DOHH2 (cell line): Measurements from ENCODE around the gene TP63.

Experiments used
- H3F3A ChIP-seq: fragments of 200-600 bp; sonication (generic), shearing (Covaris generic); 2 replicates; pipeline ENCODE4 v1.6.0; 2016; ENCODE audit warnings: antibody characterized with exemption, mild to moderate bottlenecking; ENCODE audit not compliant: control insufficient read depth, insufficient read depth
- H3K27ac ChIP-seq: fragments of 200-600 bp; sonication (generic); 2 replicates; pipeline ENCODE4 v1.5.1; 2014; ENCODE audit warnings: low read depth, mild to moderate bottlenecking, low read length, moderate library complexity
- H3K27me3 ChIP-seq: fragments of 200-600 bp; sonication (generic); 2 replicates; pipeline ENCODE4 v1.6.1; 2014; ENCODE audit warnings: mild to moderate bottlenecking, low read length, mixed read lengths; ENCODE audit not compliant: control insufficient read depth
- H3K36me3 ChIP-seq: fragments of 200-600 bp; sonication (generic); 2 replicates; pipeline ENCODE4 v1.6.1; 2014; ENCODE audit warnings: mild to moderate bottlenecking, low read length, moderate library complexity, mixed read lengths; ENCODE audit not compliant: control insufficient read depth
- H3K4me1 ChIP-seq: fragments of 200-600 bp; sonication (generic); 2 replicates; pipeline ENCODE4 v1.6.1; 2014; ENCODE audit warnings: mild to moderate bottlenecking, low read length, mixed read lengths; ENCODE audit not compliant: control insufficient read depth
- H3K4me2 ChIP-seq: fragments of 200-600 bp; sonication (generic); 2 replicates; pipeline ENCODE4 v1.6.0; 2014; ENCODE audit warnings: mild to moderate bottlenecking, low read length, moderate library complexity
- H3K4me3 ChIP-seq: fragments of 200-600 bp; sonication (generic); 2 replicates; pipeline ENCODE4 v1.5.1; 2014; ENCODE audit warnings: mild to moderate bottlenecking, low read length, mixed read lengths
- H3K79me2 ChIP-seq: fragments of 200-600 bp; sonication (generic); 2 replicates; pipeline ENCODE4 v1.6.1; 2014; ENCODE audit warnings: mild to moderate bottlenecking, low read length, mixed read lengths; ENCODE audit not compliant: control insufficient read depth
- H3K9me2 ChIP-seq: fragments of 200-600 bp; sonication (generic); replicated peaks from 2 replicates; pipeline ENCODE4 v1.6.1; 2014; ENCODE audit warnings: mild to moderate bottlenecking, low read length, mixed read lengths; ENCODE audit not compliant: control insufficient read depth
- H3K9me3 ChIP-seq: fragments of 200-600 bp; sonication (generic); 2 replicates; pipeline ENCODE4 v1.6.1; 2014; ENCODE audit warnings: antibody characterized with exemption, low read length, mixed read lengths; ENCODE audit not compliant: control insufficient read depth, insufficient read depth
- H4K20me1 ChIP-seq: fragments of 200-600 bp; sonication (generic); 2 replicates; pipeline ENCODE4 v1.6.0; 2014; ENCODE audit warnings: low read depth, mild to moderate bottlenecking, antibody characterized with exemption, low read length, moderate library complexity; ENCODE audit not compliant: control insufficient read depth, insufficient read depth
- EZH2phosphoT487 ChIP-seq: fragments of 200-600 bp; sonication (generic); IDR thresholded peaks from 2 replicates; pipeline ENCODE4 v1.6.1; 2017; ENCODE audit warnings: borderline replicate concordance, mild to moderate bottlenecking, antibody characterized with exemption, low read length, moderate library complexity, mixed read lengths
- TF ChIP-seq, protein P1 (sequence below): fragments of 200-600 bp; sonication (generic); IDR thresholded peaks from one replicate; pipeline ENCODE4 v1.5.1; 2014; ENCODE audit warnings: antibody characterized with exemption, mild to moderate bottlenecking, low read depth, low read length; ENCODE audit not compliant: poor library complexity, severe bottlenecking

TP63 gene

DNA sequence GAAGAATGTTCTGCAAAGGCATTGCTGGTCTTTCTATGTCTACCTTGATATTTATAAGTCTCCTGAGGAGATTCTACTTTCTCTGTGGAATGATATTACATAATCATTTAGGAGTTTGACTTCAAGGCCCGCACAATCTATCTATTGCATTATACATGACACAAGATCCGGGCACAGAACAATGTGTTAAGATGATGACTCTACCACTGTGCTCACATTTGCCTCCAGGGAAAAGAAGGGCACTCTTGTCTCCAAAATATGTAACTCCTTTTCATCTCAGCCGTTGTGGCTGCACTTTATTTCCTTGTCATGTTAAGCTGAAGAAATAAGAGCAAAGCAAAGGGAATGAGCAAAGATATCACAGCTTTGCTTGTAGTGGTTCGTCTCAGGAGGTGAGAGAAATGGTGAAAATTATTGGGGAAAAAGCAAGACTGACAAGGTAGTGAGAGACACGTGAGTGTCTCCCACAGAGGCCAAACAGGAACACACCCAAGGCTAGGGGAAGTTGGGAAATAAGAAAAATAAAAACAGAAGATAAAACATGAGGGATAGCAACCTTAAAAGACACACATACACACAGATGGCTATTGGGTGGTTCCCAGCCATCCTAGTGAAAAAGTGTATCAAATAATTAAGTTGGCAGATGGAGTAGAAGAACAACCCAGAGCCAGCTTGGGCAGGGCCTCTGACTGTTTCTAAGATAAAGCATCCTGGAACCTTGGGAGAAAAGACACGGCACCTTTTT lies 305.2 kb downstream of the TP63 start:
- H3K4me3 ChIP-seq = no peak overlapping the region
- H3K36me3 ChIP-seq = no peaks in the 10 kb centered on the region
- no peaks in the 10 kb centered on the region for H3K79me2 ChIP-seq
- no peak overlapping the region for H3K4me2 ChIP-seq
- no peak overlapping the region for H3K27ac ChIP-seq
- H3K9me2 ChIP-seq = no peaks in the 10 kb centered on the region
- H3K27me3 ChIP-seq = no peaks in the 10 kb centered on the region
- TF ChIP-seq, protein P1, sequence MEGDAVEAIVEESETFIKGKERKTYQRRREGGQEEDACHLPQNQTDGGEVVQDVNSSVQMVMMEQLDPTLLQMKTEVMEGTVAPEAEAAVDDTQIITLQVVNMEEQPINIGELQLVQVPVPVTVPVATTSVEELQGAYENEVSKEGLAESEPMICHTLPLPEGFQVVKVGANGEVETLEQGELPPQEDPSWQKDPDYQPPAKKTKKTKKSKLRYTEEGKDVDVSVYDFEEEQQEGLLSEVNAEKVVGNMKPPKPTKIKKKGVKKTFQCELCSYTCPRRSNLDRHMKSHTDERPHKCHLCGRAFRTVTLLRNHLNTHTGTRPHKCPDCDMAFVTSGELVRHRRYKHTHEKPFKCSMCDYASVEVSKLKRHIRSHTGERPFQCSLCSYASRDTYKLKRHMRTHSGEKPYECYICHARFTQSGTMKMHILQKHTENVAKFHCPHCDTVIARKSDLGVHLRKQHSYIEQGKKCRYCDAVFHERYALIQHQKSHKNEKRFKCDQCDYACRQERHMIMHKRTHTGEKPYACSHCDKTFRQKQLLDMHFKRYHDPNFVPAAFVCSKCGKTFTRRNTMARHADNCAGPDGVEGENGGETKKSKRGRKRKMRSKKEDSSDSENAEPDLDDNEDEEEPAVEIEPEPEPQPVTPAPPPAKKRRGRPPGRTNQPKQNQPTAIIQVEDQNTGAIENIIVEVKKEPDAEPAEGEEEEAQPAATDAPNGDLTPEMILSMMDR = no peak
- no peak for TF ChIP-seq EZH2phosphoT487
- H3K9me3 ChIP-seq = no peaks in the 10 kb centered on the region
- no peaks in the 10 kb centered on the region for H3F3A ChIP-seq
- H3K4me1 ChIP-seq = no peaks in the 10 kb centered on the region
- no peaks in the 10 kb centered on the region for H4K20me1 ChIP-seq

DNA sequence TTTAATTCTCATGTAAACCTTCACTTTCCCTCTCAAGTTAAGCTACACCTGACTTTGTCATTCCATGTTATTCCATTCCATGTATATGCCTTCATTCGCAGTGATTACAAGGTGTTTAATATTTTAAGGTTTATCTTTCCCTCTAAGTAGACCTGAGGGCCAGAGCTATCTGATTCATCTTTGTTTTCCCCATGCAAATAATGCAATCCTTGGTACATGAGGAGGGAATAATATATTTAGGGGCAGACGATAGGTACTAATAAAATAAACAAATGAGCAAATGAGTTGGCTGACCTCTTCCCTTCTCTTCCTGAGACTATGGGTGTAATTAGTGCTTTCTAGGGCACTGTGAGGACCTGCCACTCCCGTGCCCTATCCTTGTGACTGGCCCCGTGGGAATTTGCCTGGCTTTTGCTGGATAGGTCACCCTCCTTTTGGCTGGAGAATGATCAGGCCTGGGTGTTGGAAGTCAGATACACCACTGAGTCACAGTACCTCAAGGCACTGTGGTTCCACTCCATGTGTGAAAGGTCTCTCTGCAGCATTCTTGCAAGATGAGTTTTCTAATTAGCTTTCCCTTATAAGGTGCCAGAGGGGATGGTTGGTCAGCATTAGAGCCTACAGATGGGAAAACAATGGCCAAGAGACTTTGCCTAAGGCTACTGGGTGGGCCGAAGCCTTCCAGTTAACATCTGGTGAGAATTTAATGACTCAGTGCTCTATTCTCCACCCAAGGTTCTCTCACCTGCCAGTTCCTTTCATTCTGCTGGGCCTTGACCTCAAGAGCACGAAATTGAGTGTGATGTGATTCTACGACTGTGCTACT lies 306.3 kb downstream of the TP63 start:
- Histone ChIP-seq H3F3A (no peaks in the 10 kb centered on the region), H4K20me1 (no peaks in the 10 kb centered on the region), H3K9me2 (no peaks in the 10 kb centered on the region), H3K9me3 (no peaks in the 10 kb centered on the region), H3K36me3 (no peaks in the 10 kb centered on the region), H3K4me2 (no peak overlapping the region), H3K4me3 (no peak overlapping the region), H3K27ac (no peak overlapping the region), H3K27me3 (no peaks in the 10 kb centered on the region), H3K4me1 (no peaks in the 10 kb centered on the region), H3K79me2 (no peaks in the 10 kb centered on the region)
- TF ChIP-seq EZH2phosphoT487 = no peak
- TF ChIP-seq, protein P1 = no peak

DNA sequence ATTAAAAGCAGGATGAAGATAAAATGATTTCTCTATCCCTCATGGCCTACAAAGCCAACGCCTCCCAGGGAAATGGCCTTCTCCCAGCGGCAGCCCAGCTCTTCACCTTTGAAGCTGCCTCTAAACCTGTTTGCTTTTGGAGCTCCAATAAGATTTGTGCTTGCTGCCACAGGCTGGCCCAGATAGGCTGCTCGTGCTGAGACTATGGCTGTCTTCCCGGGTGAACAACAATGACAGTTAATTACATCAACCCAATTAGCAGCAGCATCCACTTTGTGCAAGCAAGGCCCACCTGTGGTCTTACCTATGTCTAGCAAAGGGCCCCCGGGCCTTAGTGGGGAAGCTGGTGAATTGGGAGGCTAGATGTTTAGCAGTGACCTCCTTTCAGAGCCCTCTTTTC lies 309.9 kb downstream of the TP63 start:
- Histone ChIP-seq H3K27ac (no peak overlapping the region), H3K9me2 (no peaks in the 10 kb centered on the region)

More for the DNA sequence above, 309.9 kb downstream of the TP63 start:
- Histone ChIP-seq H3F3A (no peaks in the 10 kb centered on the region), H3K4me2 (no peak overlapping the region), H3K79me2 (no peaks in the 10 kb centered on the region), H4K20me1 (no peaks in the 10 kb centered on the region), H3K4me3 (no peak overlapping the region), H3K27me3 (no peaks in the 10 kb centered on the region), H3K9me3 (no peaks in the 10 kb centered on the region), H3K4me1 (no peaks in the 10 kb centered on the region), H3K36me3 (no peaks in the 10 kb centered on the region)
- TF ChIP-seq, protein P1 = no peak
- TF ChIP-seq EZH2phosphoT487 = no peak
